Measurements from ENCODE around the gene POLR2I. TPM values are rescaled to one million over a fixed set of nuclear protein-coding genes. Genes with fewer than 3 reads are reported as not detected.

POLR2I gene
- total and polyA plus RNA-seq, 12 donors, result 38.0 to 127 (median 72.4) TPM

GRCh38 chr19:36092566-36092965 is 22.1 kb downstream of the POLR2I start:
- Histone ChIP-seq H3K27me3 (no peaks in the 10 kb centered on the region), H3K4me3 (no peak overlapping the region), H3K27ac (no peak overlapping the region), H3K9me3 (replicated peaks in 1 of 3) (no peaks in the 10 kb centered on the region), H3K36me3 (replicated peaks in 1 of 2) (no peaks in the 10 kb centered on the region), H3K4me1 (replicated peaks in 1 of 2) (no peaks in the 10 kb centered on the region)
- TF ChIP-seq POLR2A (IDR thresholded peaks at IDR 0.05) (no peak), CTCF (IDR thresholded peaks at IDR 0.05) (no peak)
- DNase-seq, result no peak
- 93 to 99% (median 96%) methylated on average over 6 to 7 of the region's 7 CpGs; no CpG with 5 or more reads in 1 of the 4 donors for WGBS, 4 donors
- intact Hi-C loops (cut with DNase I), result no loop called here

- WGBS, 4 donors, result 78 to 97% (median 89%) methylated on average over 11 to 13 of the region's 13 CpGs
- no peaks in the 10 kb centered on the region for H3K4me1 ChIP-seq (replicated peaks in 1 of 2)
- no peak overlapping the region for H3K27ac ChIP-seq
- no peaks in the 10 kb centered on the region for H3K9me3 ChIP-seq (replicated peaks in 1 of 3)
- no peaks in the 10 kb centered on the region for H3K36me3 ChIP-seq (replicated peaks in 1 of 2)
- intact Hi-C loops (cut with DNase I), result no loop called here
- TF ChIP-seq POLR2A (IDR thresholded peaks at IDR 0.05) (no peak), CTCF (IDR thresholded peaks at IDR 0.05) (no peak)
- no peak overlapping the region for H3K4me3 ChIP-seq
- no peak for DNase-seq
- no peaks in the 10 kb centered on the region for H3K27me3 ChIP-seq
Observed at GRCh38 chr19:36090910-36091695, 23.6 kb downstream of the POLR2I start.

- intact Hi-C loops (cut with DNase I), result no loop called here
- no peak for TF ChIP-seq CTCF (IDR thresholded peaks at IDR 0.05)
- TF ChIP-seq POLR2A (IDR thresholded peaks at IDR 0.05), result no peak
- WGBS, 4 donors, result 92 to 100% (median 95%) methylated on average over 5 of the region's 5 CpGs
- no peak overlapping the region for H3K4me3 ChIP-seq
- no peaks in the 10 kb centered on the region for H3K4me1 ChIP-seq (replicated peaks in 1 of 2)
- H3K27me3 ChIP-seq, result no peaks in the 10 kb centered on the region
- no peak for DNase-seq
- no peaks in the 10 kb centered on the region for H3K9me3 ChIP-seq (replicated peaks in 1 of 3)
- H3K27ac ChIP-seq, result no peak overlapping the region
- no peaks in the 10 kb centered on the region for H3K36me3 ChIP-seq (replicated peaks in 1 of 2)
Observed at GRCh38 chr19:36089847-36090246, 24.8 kb downstream of the POLR2I start.

- TF ChIP-seq CTCF (IDR thresholded peaks at IDR 0.05) (no peak), POLR2A (IDR thresholded peaks at IDR 0.05) (no peak)
- WGBS, 4 donors, result 89 to 98% (median 93%) methylated on average over 8 to 9 of the region's 9 CpGs
- intact Hi-C loops (cut with DNase I), result no loop called here
- H3K4me3 ChIP-seq, result no peak overlapping the region
- no peaks in the 10 kb centered on the region for H3K27me3 ChIP-seq
- no peak overlapping the region for H3K27ac ChIP-seq
- no peaks in the 10 kb centered on the region for H3K36me3 ChIP-seq (replicated peaks in 1 of 2)
- no peaks in the 10 kb centered on the region for H3K4me1 ChIP-seq (replicated peaks in 1 of 2)
- H3K9me3 ChIP-seq (replicated peaks in 1 of 3), result no peaks in the 10 kb centered on the region
- no peak for DNase-seq
Observed at GRCh38 chr19:36086326-36086725, 28.3 kb downstream of the POLR2I start.

Measured in adrenal gland (tissue), 12 donors.